GM12865 (cell line): Measurements from ENCODE around the gene RBM10.

Experiments used
- DNase-seq: peaks from one replicate; pipeline ENCODE4 v3.0.0; 2010; ENCODE audit warnings: low read depth
- H3K4me3 ChIP-seq: 2 replicates; pipeline ENCODE4 v1.5.1; 2011; ENCODE audit warnings: mild to moderate bottlenecking, low read depth, low read length, control low read depth
- CTCF ChIP-seq: IDR thresholded peaks from 2 replicates; pipeline ENCODE4 v1.5.1; 2011; ENCODE audit warnings: low read length, control low read depth, low read depth, inconsistent platforms; ENCODE audit not compliant: insufficient read depth; ENCODE audit errors: missing control alignments

The RBM10 gene

GRCh38 chrX:47226531-47227333 is 81.7 kb downstream of the RBM10 start:
- DNase-seq = no peak
- TF ChIP-seq CTCF = no peak
- no peak overlapping the region for H3K4me3 ChIP-seq

GRCh38 chrX:47227334-47227583 is 82.2 kb downstream of the RBM10 start:
- no peak for DNase-seq
- no peak for TF ChIP-seq CTCF
- no peak overlapping the region for H3K4me3 ChIP-seq

- no peak overlapping the region for H3K4me3 ChIP-seq
- no peak for TF ChIP-seq CTCF
- no peak for DNase-seq
Measured at GRCh38 chrX:47228550-47229270, 83.7 kb downstream of the RBM10 start.

- no peak for TF ChIP-seq CTCF
- no peak for DNase-seq
- no peak overlapping the region for H3K4me3 ChIP-seq
Measured at GRCh38 chrX:47229427-47229826, 84.4 kb downstream of the RBM10 start.

- DNase-seq = no peak
- no peak overlapping the region for H3K4me3 ChIP-seq
- no peak for TF ChIP-seq CTCF
Measured at GRCh38 chrX:47230136-47230868, 85.3 kb downstream of the RBM10 start.

- DNase-seq = no peak
Measured at GRCh38 chrX:47231167-47231566, 86.1 kb downstream of the RBM10 start.

More at GRCh38 chrX:47231167-47231566, 86.1 kb downstream of the RBM10 start:
- H3K4me3 ChIP-seq = no peak overlapping the region
- no peak for TF ChIP-seq CTCF
